ENCODE results near the gene AGPAT4. TPM values are rescaled to one million over a fixed set of nuclear protein-coding genes. Genes with fewer than 3 reads are reported as not detected.

Gene AGPAT4
- total and polyA plus RNA-seq, 3 donors from 2014 or later = 5.4 to 7.2 (median 6.4) TPM

- H3K4me1 ChIP-seq = no peaks in the 10 kb centered on the region
- H3K36me3 ChIP-seq (ENCODE audit: low read depth, missing control alignments) = no peaks in the 10 kb centered on the region
- DNase-seq = no peak
- intact Hi-C loops (cut with DNase I; ENCODE audit: low total_unique reads) = no loop called here
- H3K4me3 ChIP-seq = no peak overlapping the region
- no peak overlapping the region for H3K27ac ChIP-seq
- WGBS, 2 donors = 84 to 91% methylated on average over 17 to 19 of the region's 19 CpGs
- no peaks in the 10 kb centered on the region for H3K27me3 ChIP-seq
- no peaks in the 10 kb centered on the region for H3K9me3 ChIP-seq
- no peak for TF ChIP-seq POLR2A (IDR thresholded peaks at IDR 0.05)
- TF ChIP-seq, protein P1, sequence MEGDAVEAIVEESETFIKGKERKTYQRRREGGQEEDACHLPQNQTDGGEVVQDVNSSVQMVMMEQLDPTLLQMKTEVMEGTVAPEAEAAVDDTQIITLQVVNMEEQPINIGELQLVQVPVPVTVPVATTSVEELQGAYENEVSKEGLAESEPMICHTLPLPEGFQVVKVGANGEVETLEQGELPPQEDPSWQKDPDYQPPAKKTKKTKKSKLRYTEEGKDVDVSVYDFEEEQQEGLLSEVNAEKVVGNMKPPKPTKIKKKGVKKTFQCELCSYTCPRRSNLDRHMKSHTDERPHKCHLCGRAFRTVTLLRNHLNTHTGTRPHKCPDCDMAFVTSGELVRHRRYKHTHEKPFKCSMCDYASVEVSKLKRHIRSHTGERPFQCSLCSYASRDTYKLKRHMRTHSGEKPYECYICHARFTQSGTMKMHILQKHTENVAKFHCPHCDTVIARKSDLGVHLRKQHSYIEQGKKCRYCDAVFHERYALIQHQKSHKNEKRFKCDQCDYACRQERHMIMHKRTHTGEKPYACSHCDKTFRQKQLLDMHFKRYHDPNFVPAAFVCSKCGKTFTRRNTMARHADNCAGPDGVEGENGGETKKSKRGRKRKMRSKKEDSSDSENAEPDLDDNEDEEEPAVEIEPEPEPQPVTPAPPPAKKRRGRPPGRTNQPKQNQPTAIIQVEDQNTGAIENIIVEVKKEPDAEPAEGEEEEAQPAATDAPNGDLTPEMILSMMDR (IDR thresholded peaks at IDR 0.05) = no peak
Measured at GRCh38 chr6:161151660-161152526, 122.0 kb downstream of the AGPAT4 start.

DNA sequence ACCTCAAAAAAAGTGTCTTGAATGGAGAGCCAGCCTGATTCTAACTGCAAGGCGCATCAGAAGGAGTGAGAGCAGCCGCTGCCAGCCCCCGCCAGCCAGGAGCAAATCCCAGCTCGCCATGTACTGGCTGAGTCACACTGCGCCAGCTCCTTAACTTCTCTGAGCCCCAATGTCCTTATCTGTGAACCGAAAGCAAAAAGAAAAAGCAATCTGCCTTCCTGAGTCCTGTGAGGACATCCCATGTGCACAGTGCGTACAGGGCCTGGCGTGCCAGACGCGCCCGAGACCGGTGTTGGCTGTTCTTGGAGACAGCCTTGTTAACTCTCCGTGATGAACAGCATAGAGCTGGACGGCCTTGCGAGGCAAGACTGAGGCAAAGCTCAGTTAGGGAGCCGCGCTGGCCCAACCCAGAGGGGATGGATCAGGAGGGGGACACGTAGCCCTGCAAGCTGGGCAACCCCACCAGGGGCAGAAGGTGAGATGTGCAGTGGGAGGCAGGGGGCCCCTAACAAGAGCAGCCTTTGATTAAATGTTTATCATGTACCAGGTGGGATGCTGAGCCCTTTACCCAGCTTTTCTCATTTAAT is 122.7 kb downstream of the AGPAT4 start:
- no peak overlapping the region for H3K27ac ChIP-seq
- H3K27me3 ChIP-seq = no peaks in the 10 kb centered on the region
- 95 to 98% methylated on average over 18 of the region's 18 CpGs for WGBS, 2 donors
- H3K4me3 ChIP-seq = no peak overlapping the region
- intact Hi-C loops (cut with DNase I; ENCODE audit: low total_unique reads) = no loop called here
- TF ChIP-seq, protein P1 (IDR thresholded peaks at IDR 0.05) = no peak
- no peak for TF ChIP-seq POLR2A (IDR thresholded peaks at IDR 0.05)
- no peaks in the 10 kb centered on the region for H3K4me1 ChIP-seq
- no peak for DNase-seq
- H3K9me3 ChIP-seq = no peaks in the 10 kb centered on the region
- no peaks in the 10 kb centered on the region for H3K36me3 ChIP-seq (ENCODE audit: low read depth, missing control alignments)

GRCh38 chr6:161150566-161150965 is 123.3 kb downstream of the AGPAT4 start:
- TF ChIP-seq, protein P1 (IDR thresholded peaks at IDR 0.05) = no peak
- no peak for TF ChIP-seq POLR2A (IDR thresholded peaks at IDR 0.05)
- Histone ChIP-seq H3K36me3 (ENCODE audit: low read depth, missing control alignments) (no peaks in the 10 kb centered on the region), H3K27ac (no peak overlapping the region), H3K4me3 (no peak overlapping the region), H3K4me1 (no peaks in the 10 kb centered on the region), H3K9me3 (no peaks in the 10 kb centered on the region), H3K27me3 (no peaks in the 10 kb centered on the region)
- DNase-seq = no peak
- intact Hi-C loops (cut with DNase I; ENCODE audit: low total_unique reads) = no loop called here
- WGBS, 2 donors = 94 to 96% methylated on average over 8 of the region's 8 CpGs

DNA sequence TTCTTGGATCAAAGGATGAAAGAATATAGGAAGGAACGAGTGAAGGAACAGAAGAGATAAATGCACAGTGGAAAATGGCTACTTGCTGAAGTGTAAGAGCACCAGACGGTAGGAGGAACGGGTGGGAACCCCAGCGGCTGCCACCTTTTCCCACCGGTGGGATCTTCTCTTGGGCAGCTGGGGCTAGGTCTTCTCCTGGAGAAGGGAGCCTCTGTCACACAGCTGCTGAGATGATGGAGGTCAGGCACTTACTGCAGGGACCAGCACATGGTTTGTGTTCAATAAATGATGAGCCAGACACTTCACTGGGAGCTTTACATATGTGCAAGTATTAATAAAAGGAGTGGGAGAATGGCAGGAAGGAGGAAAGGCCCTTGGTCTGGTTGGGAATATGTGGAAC is 123.7 kb downstream of the AGPAT4 start:
- 92 to 95% methylated on average over 5 of the region's 5 CpGs for WGBS, 2 donors
- no peaks in the 10 kb centered on the region for H3K36me3 ChIP-seq (ENCODE audit: low read depth, missing control alignments)
- H3K9me3 ChIP-seq = no peaks in the 10 kb centered on the region
- no peaks in the 10 kb centered on the region for H3K27me3 ChIP-seq
- H3K27ac ChIP-seq = no peak overlapping the region
- no peaks in the 10 kb centered on the region for H3K4me1 ChIP-seq
- H3K4me3 ChIP-seq = no peak overlapping the region
- intact Hi-C loops (cut with DNase I; ENCODE audit: low total_unique reads) = no loop called here
- no peak for TF ChIP-seq POLR2A (IDR thresholded peaks at IDR 0.05)
- TF ChIP-seq, protein P1 (IDR thresholded peaks at IDR 0.05) = no peak
- no peak for DNase-seq

Data from testis (tissue), 3 donors.